A673 (cell line): Measurements from ENCODE around the gene LHX6. TPM values are rescaled to one million over a fixed set of nuclear protein-coding genes. Genes with fewer than 3 reads are reported as not detected.

Experiments used
- BruUV-seq: library from RNA; stranded (reverse); fragments of 400-500 nt; replicated peaks from 2 replicates; lab custom pipeline; 2021; lab: Mats Ljungman, UMichigan
- CTCF ChIA-PET: fragments of 300-600 bp; sonication (Branson Sonifier 250); formaldehyde crosslinking; loops from one replicate; lab custom pipeline; 2022; ENCODE audit warnings: antibody characterized with exemption; lab: Charles Lee
- POLR2A ChIA-PET: fragments of 300-600 bp; sonication (Branson Sonifier 250); formaldehyde crosslinking; loops from one replicate; lab custom pipeline; 2022; ENCODE audit warnings: antibody characterized with exemption; ENCODE audit not compliant: low non-redundant PET; lab: Charles Lee
- DNase-seq: peaks from one replicate; pipeline ENCODE4 v3.0.0-alpha.2; 2015; ENCODE audit warnings: low spot score
- H3K27ac ChIP-seq: fragments of 200-600 bp; sonication (generic); 2 replicates; pipeline ENCODE4 v1.5.1; 2016; ENCODE audit warnings: mixed run types, low read depth, mild to moderate bottlenecking, mixed read lengths, antibody characterized with exemption, low read length; ENCODE audit not compliant: poor library complexity, severe bottlenecking
- H3K27me3 ChIP-seq: fragments of 200-600 bp; sonication (generic); replicated peaks from 2 replicates; pipeline ENCODE4 v1.6.1; 2017; ENCODE audit warnings: mixed run types, low read depth, mild to moderate bottlenecking, mixed read lengths, antibody characterized with exemption, low read length; ENCODE audit not compliant: insufficient read depth, poor library complexity
- H3K36me3 ChIP-seq: fragments of 200-600 bp; sonication (generic); 2 replicates; pipeline ENCODE4 v1.6.1; 2016; ENCODE audit warnings: mixed run types, mild to moderate bottlenecking, mixed read lengths, antibody characterized with exemption, low read length; ENCODE audit not compliant: insufficient read depth, poor library complexity, severe bottlenecking
- H3K4me1 ChIP-seq: fragments of 200-600 bp; sonication (generic); 2 replicates; pipeline ENCODE4 v1.6.1; 2017; ENCODE audit warnings: mixed run types, mild to moderate bottlenecking, mixed read lengths, antibody characterized with exemption, low read length; ENCODE audit not compliant: insufficient read depth, poor library complexity, severe bottlenecking
- H3K4me3 ChIP-seq: fragments of 200-600 bp; sonication (generic); 2 replicates; pipeline ENCODE4 v1.5.1; 2016; ENCODE audit warnings: low read depth, mixed run types, mild to moderate bottlenecking, mixed read lengths, low read length; ENCODE audit not compliant: poor library complexity, severe bottlenecking
- H3K9me3 ChIP-seq: fragments of 200-600 bp; sonication (generic); 2 replicates; pipeline ENCODE4 v1.6.1; 2016; ENCODE audit warnings: mixed run types, low read depth, mild to moderate bottlenecking, mixed read lengths, antibody characterized with exemption, low read length; ENCODE audit not compliant: poor library complexity, severe bottlenecking
- CTCF ChIP-seq: fragments of 300-800, 200-600 bp; sonication (generic); conservative IDR thresholded peaks from 2 replicates; pipeline ENCODE4 v1.5.1; 2017; ENCODE audit warnings: low read depth, mild to moderate bottlenecking, antibody characterized with exemption, low read length, moderate library complexity, mixed read lengths
- EZH2 ChIP-seq: fragments of 200-600 bp; sonication (generic); IDR thresholded peaks from 2 replicates; pipeline ENCODE4 v1.6.1; 2017; ENCODE audit warnings: borderline replicate concordance, low read depth, mild to moderate bottlenecking, mixed read lengths, antibody characterized with exemption, low read length; ENCODE audit not compliant: poor library complexity, severe bottlenecking
- intact Hi-C: fragments of 100-400 bp; cut with micrococcal nuclease; formaldehyde crosslinking; loops from one replicate; pipeline ENCODE4 v1.10.0; 2022; ENCODE audit not compliant: unreplicated experiment
- total RNA-seq: library from RNA; stranded (reverse); gene quantifications from 2 replicates; pipeline ENCODE4 v1.2.3, GENCODE V29; 2021

Gene LHX6
- total RNA-seq, 1 experiment from 2014 or later, result not detected

- Histone ChIP-seq H3K27me3 (peaks cover 25% of the 10 kb centered on the region), H3K9me3 (no peaks in the 10 kb centered on the region), H3K36me3 (no peaks in the 10 kb centered on the region), H3K4me1 (no peaks in the 10 kb centered on the region), H3K4me3 (no peak overlapping the region), H3K27ac (no peak overlapping the region)
- intact Hi-C loops, result no loop called here
- POLR2A ChIA-PET, result no interaction called here
- TF ChIP-seq CTCF, result no peak
- TF ChIP-seq EZH2, result no peak
- DNase-seq, result no peak
- CTCF ChIA-PET, result no interaction called here
- no TSS peak for BruUV-seq
Measured at GRCh38 chr9:122200960-122201595, 27.7 kb downstream of the LHX6 start.

- Histone ChIP-seq H3K27ac (no peak overlapping the region), H3K36me3 (no peaks in the 10 kb centered on the region), H3K4me1 (no peaks in the 10 kb centered on the region), H3K4me3 (no peak overlapping the region), H3K27me3 (peaks cover 32% of the 10 kb centered on the region), H3K9me3 (no peaks in the 10 kb centered on the region)
- intact Hi-C loops, result no loop called here
- no peak for TF ChIP-seq EZH2
- no peak for TF ChIP-seq CTCF
- DNase-seq, result no peak
- ChIA-PET POLR2A (no interaction called here), CTCF (no interaction called here)
- no TSS peak for BruUV-seq
Measured at GRCh38 chr9:122197882-122198281, 30.9 kb downstream of the LHX6 start.

DNA sequence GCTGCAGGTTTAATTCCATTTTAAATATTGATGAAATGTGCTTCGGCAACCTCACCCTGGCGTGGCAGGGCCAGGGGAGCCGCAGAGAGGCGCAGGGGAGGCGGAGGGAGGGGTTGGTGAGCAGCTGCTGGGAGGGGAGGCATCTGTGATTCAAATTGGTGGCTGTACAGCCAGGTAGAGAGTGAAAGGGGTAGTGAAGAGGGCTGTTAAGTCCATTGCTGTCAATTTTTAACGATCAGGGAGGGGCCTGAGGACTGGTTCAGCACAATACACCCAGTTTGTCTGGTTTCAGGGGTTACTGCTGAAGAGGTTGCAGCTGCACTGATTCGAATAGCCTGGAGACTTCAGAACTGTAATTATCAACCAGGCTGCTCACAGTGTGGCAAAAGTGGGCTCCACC lies 31.3 kb downstream of the LHX6 start:
- peaks cover 32% of the 10 kb centered on the region for H3K27me3 ChIP-seq
- intact Hi-C loops, result no loop called here
- H3K9me3 ChIP-seq, result no peaks in the 10 kb centered on the region
- H3K4me1 ChIP-seq, result no peaks in the 10 kb centered on the region
- BruUV-seq, result no TSS peak
- H3K4me3 ChIP-seq, result no peak overlapping the region
- no peaks in the 10 kb centered on the region for H3K36me3 ChIP-seq
- H3K27ac ChIP-seq, result no peak overlapping the region
- no peak for DNase-seq
- CTCF ChIA-PET, result no interaction called here
- TF ChIP-seq CTCF (no peak), EZH2 (no peak)
- POLR2A ChIA-PET, result no interaction called here
